Peyer's patch (tissue), 4 donors: ENCODE data around the gene CCL28.

Source experiments
- CTCF ChIP-seq, 6 experiments: fragments of 450-650 bp in 4 of 6; fragments of 200-600 bp in 2 of 6; sonication (generic) in 1 of 6; IDR thresholded peaks; one replicate each; pipeline ENCODE4 v1.5.1; 2017 to 2019; ENCODE audit warnings: antibody characterized with exemption in 6 of 6, mild to moderate bottlenecking in 3 of 6, moderate library complexity in 1 of 6
- POLR2A ChIP-seq, 2 donors: fragments of 450-650 bp; IDR thresholded peaks; one replicate each; pipeline ENCODE4 v1.5.1; 2017; ENCODE audit warnings: antibody characterized with exemption in 2 of 2, mild to moderate bottlenecking in 2 of 2, moderate library complexity in 2 of 2

GRCh38 chr5:43456556-43456955 lies 44.4 kb upstream of the CCL28 start:
- TF ChIP-seq CTCF (IDR thresholded peaks at IDR 0.05) = no peak
- no peak for TF ChIP-seq POLR2A (IDR thresholded peaks at IDR 0.05)
